Glutamatergic neuron (in vitro differentiated cells): Measurements from ENCODE around the gene NFKBIE. TPM values are rescaled to one million over a fixed set of nuclear protein-coding genes. Genes with fewer than 3 reads are reported as not detected.
A peak's percentile ranks its signal among the peaks of the same experiment; 100 is the strongest.
"Not testable (repeated sequence)": the region's sequence is repeated elsewhere in the genome, so short reads cannot be mapped to it uniquely, and the experiment has no call there.

Experiments used
- DNase-seq: peaks from one replicate; pipeline ENCODE4 v3.0.0; 2022
- H3K27ac Mint-ChIP-seq: one replicate; pipeline ENCODE4 v1.8.0; 2020; ENCODE audit warnings: mild to moderate bottlenecking, mixed read lengths, inconsistent platforms; ENCODE audit not compliant: unreplicated experiment
- H3K27me3 Mint-ChIP-seq: one replicate; pipeline ENCODE4 v1.8.0; 2020; ENCODE audit warnings: mild to moderate bottlenecking, moderate library complexity, mixed read lengths, inconsistent platforms; ENCODE audit not compliant: unreplicated experiment
- H3K36me3 Mint-ChIP-seq: one replicate; pipeline ENCODE4 v1.8.0; 2020; ENCODE audit warnings: mild to moderate bottlenecking, mixed read lengths, inconsistent platforms; ENCODE audit not compliant: unreplicated experiment
- H3K4me1 Mint-ChIP-seq: one replicate; pipeline ENCODE4 v1.8.0; 2020; ENCODE audit warnings: mild to moderate bottlenecking, low read depth, mixed read lengths, inconsistent platforms; ENCODE audit not compliant: unreplicated experiment
- H3K4me3 Mint-ChIP-seq: one replicate; pipeline ENCODE4 v1.8.0; 2020; ENCODE audit warnings: mild to moderate bottlenecking, mixed read lengths, inconsistent platforms; ENCODE audit not compliant: unreplicated experiment
- H3K9me3 Mint-ChIP-seq: one replicate; pipeline ENCODE4 v1.8.0; 2020; ENCODE audit warnings: mild to moderate bottlenecking, moderate library complexity, mixed read lengths, inconsistent platforms; ENCODE audit not compliant: unreplicated experiment
- CTCF ChIP-seq: fragments of 200-600 bp; sonication (generic); IDR thresholded peaks from one replicate; pipeline ENCODE4 v1.5.0; 2021; ENCODE audit not compliant: partially characterized antibody, unreplicated experiment
- total RNA-seq: library from RNA; stranded (reverse); fragmentation: NEBNext Ultra II Directional; extraction: Animal tissue kit (Norgen Biotek cat#: 25700); gene quantifications from one replicate; pipeline ENCODE4 v1.2.1, GENCODE V29; 2021; ENCODE audit not compliant: unreplicated experiment

NFKBIE gene
- total RNA-seq, 1 donor from 2014 or later, result 15.3 TPM

- TF ChIP-seq CTCF, result no peak
- no peaks in the 10 kb centered on the region for H3K36me3 Mint-ChIP-seq
These were observed 32.4 kb downstream of the NFKBIE start for GRCh38 chr6:44232676-44233566.

GRCh38 chr6:44231426-44231825, 33.9 kb downstream of the NFKBIE start:
- not testable (repeated sequence) for DNase-seq, H3K4me3 Mint-ChIP-seq, H3K27me3 Mint-ChIP-seq, H3K36me3 Mint-ChIP-seq, H3K27ac Mint-ChIP-seq, H3K9me3 Mint-ChIP-seq
- peaks cover 35% of the 10 kb centered on the region for H3K4me1 Mint-ChIP-seq

More at GRCh38 chr6:44232676-44233566, 32.4 kb downstream of the NFKBIE start:
- H3K27ac Mint-ChIP-seq, result peak overlapping the region; percentile 76
- peaks cover 29% of the 10 kb centered on the region for H3K4me1 Mint-ChIP-seq
- H3K27me3 Mint-ChIP-seq, result peaks cover 6% of the 10 kb centered on the region
- H3K4me3 Mint-ChIP-seq, result no peak overlapping the region
- no peak for DNase-seq
- peaks cover 7% of the 10 kb centered on the region for H3K9me3 Mint-ChIP-seq

- Mint-ChIP-seq H3K9me3 (peaks cover 2% of the 10 kb centered on the region), H3K4me1 (peaks cover 33% of the 10 kb centered on the region), H3K27me3 (peaks cover 4% of the 10 kb centered on the region), H3K36me3 (no peaks in the 10 kb centered on the region), H3K27ac (no peak overlapping the region), H3K4me3 (no peak overlapping the region)
- no peak for DNase-seq
- TF ChIP-seq CTCF, result no peak
These were observed 35.2 kb downstream of the NFKBIE start for GRCh38 chr6:44230034-44230675.

GRCh38 chr6:44229376-44230033, 35.8 kb downstream of the NFKBIE start:
- no peaks in the 10 kb centered on the region for H3K36me3 Mint-ChIP-seq
- H3K27ac Mint-ChIP-seq, result no peak overlapping the region
- no peak for TF ChIP-seq CTCF
- H3K4me1 Mint-ChIP-seq, result peaks cover 31% of the 10 kb centered on the region
- no peak overlapping the region for H3K4me3 Mint-ChIP-seq
- no peak for DNase-seq
- peaks cover 4% of the 10 kb centered on the region for H3K27me3 Mint-ChIP-seq
- H3K9me3 Mint-ChIP-seq, result peaks cover 2% of the 10 kb centered on the region

GRCh38 chr6:44228836-44229235, 36.5 kb downstream of the NFKBIE start:
- Mint-ChIP-seq H3K27me3 (peaks cover 4% of the 10 kb centered on the region), H3K4me1 (peaks cover 34% of the 10 kb centered on the region), H3K36me3 (no peaks in the 10 kb centered on the region), H3K27ac (no peak overlapping the region), H3K9me3 (peaks cover 2% of the 10 kb centered on the region), H3K4me3 (no peak overlapping the region)
- no peak for DNase-seq
- TF ChIP-seq CTCF, result no peak
